Activated CD4-positive, alpha-beta T cell treated with anti-CD3 and anti-CD28 coated beads, Interleukin-2, Interleukin-6, amounts not matched to agents 100 ng/mL and 50 ng/mL, durations not matched to agents 16 hours and 8 hours (primary cell): ENCODE results near the gene MCTP1.
"Not testable (repeated sequence)": the region's sequence is repeated elsewhere in the genome, so short reads cannot be mapped to it uniquely, and the experiment has no call there.

Experiments
- DNase-seq: peaks from one replicate; pipeline ENCODE4 v3.0.0-alpha.2; 2020

Gene MCTP1

GRCh38 chr5:95178046-95178651, 106.7 kb downstream of the MCTP1 start:
- no peak for DNase-seq

- no peak for DNase-seq
Measured at GRCh38 chr5:95177456-95177855, 107.4 kb downstream of the MCTP1 start.

GRCh38 chr5:95175106-95175505, 109.8 kb downstream of the MCTP1 start:
- DNase-seq: no peak

GRCh38 chr5:95172659-95173058, 112.2 kb downstream of the MCTP1 start:
- DNase-seq: no peak

GRCh38 chr5:95164861-95165260, 120.0 kb downstream of the MCTP1 start:
- no peak for DNase-seq

GRCh38 chr5:95163079-95163478, 121.8 kb downstream of the MCTP1 start:
- DNase-seq: no peak

- DNase-seq: no peak
Measured at GRCh38 chr5:95162231-95162992, 122.5 kb downstream of the MCTP1 start.

- no peak for DNase-seq
Measured at GRCh38 chr5:95159603-95160002, 125.3 kb downstream of the MCTP1 start.

- no peak for DNase-seq
Measured at GRCh38 chr5:95155888-95156287, 129.0 kb downstream of the MCTP1 start.

GRCh38 chr5:95153511-95153910, 131.4 kb downstream of the MCTP1 start:
- DNase-seq: no peak

GRCh38 chr5:95152535-95152934, 132.4 kb downstream of the MCTP1 start:
- DNase-seq: no peak

- DNase-seq: no peak
Measured at GRCh38 chr5:95152131-95152530, 132.8 kb downstream of the MCTP1 start.

GRCh38 chr5:95151694-95152093, 133.2 kb downstream of the MCTP1 start:
- DNase-seq: no peak

- no peak for DNase-seq
Measured at GRCh38 chr5:95149387-95149786, 135.5 kb downstream of the MCTP1 start.

GRCh38 chr5:95148453-95148852, 136.4 kb downstream of the MCTP1 start:
- DNase-seq: no peak

GRCh38 chr5:95143858-95144257, 141.0 kb downstream of the MCTP1 start:
- DNase-seq: not testable (repeated sequence)

GRCh38 chr5:95142145-95142544, 142.7 kb downstream of the MCTP1 start:
- DNase-seq: no peak

- no peak for DNase-seq
Measured at GRCh38 chr5:95141141-95141540, 143.8 kb downstream of the MCTP1 start.

- DNase-seq: no peak
Measured at GRCh38 chr5:95134326-95134725, 150.6 kb downstream of the MCTP1 start.

- DNase-seq: no peak
Measured at GRCh38 chr5:95132096-95132495, 152.8 kb downstream of the MCTP1 start.

GRCh38 chr5:95130941-95131340, 154.0 kb downstream of the MCTP1 start:
- DNase-seq: no peak

GRCh38 chr5:95124731-95125130, 160.2 kb downstream of the MCTP1 start:
- DNase-seq: no peak

- DNase-seq: no peak
Measured at GRCh38 chr5:95124101-95124500, 160.8 kb downstream of the MCTP1 start.

GRCh38 chr5:95114902-95115301, 170.0 kb downstream of the MCTP1 start:
- DNase-seq: no peak

- no peak for DNase-seq
Measured at GRCh38 chr5:95114305-95114704, 170.6 kb downstream of the MCTP1 start.
